Endodermal cell (in vitro differentiated cells): ENCODE results near the gene KCNIP4. TPM values are rescaled to one million over a fixed set of nuclear protein-coding genes. Genes with fewer than 3 reads are reported as not detected.

ENCODE experiments used
- DNase-seq: peaks from one replicate; pipeline ENCODE4 v3.0.0-alpha.2; 2017
- H3K27ac ChIP-seq: 2 replicates; pipeline ENCODE4 v1.5.1; 2013; ENCODE audit warnings: mild to moderate bottlenecking, low read depth, low read length, moderate library complexity
- H3K27me3 ChIP-seq: 2 replicates; pipeline ENCODE4 v1.6.1; 2013; ENCODE audit warnings: mild to moderate bottlenecking, low read length, moderate library complexity; ENCODE audit not compliant: insufficient read depth, control insufficient read depth, poor library complexity, severe bottlenecking
- H3K36me3 ChIP-seq: 2 replicates; pipeline ENCODE4 v1.7.0; 2013; ENCODE audit warnings: mild to moderate bottlenecking, low read length, moderate library complexity; ENCODE audit not compliant: control insufficient read depth, insufficient read depth
- H3K4me1 ChIP-seq: one replicate; pipeline ENCODE4 v1.7.0; 2013; ENCODE audit warnings: low read length; ENCODE audit not compliant: control insufficient read depth, insufficient read depth
- H3K4me3 ChIP-seq: 2 replicates; pipeline ENCODE4 v1.5.1; 2013; ENCODE audit warnings: mild to moderate bottlenecking, low read length, moderate library complexity
- H3K9ac ChIP-seq: 2 replicates; pipeline ENCODE4 v1.6.1; 2013; ENCODE audit warnings: mild to moderate bottlenecking, low read length, moderate library complexity; ENCODE audit not compliant: poor library complexity, severe bottlenecking; ENCODE audit errors: extremely low read depth
- H3K9me3 ChIP-seq: 2 replicates; pipeline ENCODE4 v1.6.1; 2013; ENCODE audit warnings: mild to moderate bottlenecking, low read length, moderate library complexity; ENCODE audit not compliant: control insufficient read depth
- H3K27ac Mint-ChIP-seq: 2 replicates; pipeline ENCODE4 v1.8.0; 2020; ENCODE audit warnings: mixed read lengths
- H3K27me3 Mint-ChIP-seq: 2 replicates; pipeline ENCODE4 v1.8.0; 2021; ENCODE audit warnings: mild to moderate bottlenecking, mixed read lengths; ENCODE audit not compliant: insufficient read depth
- H3K36me3 Mint-ChIP-seq: 2 replicates; pipeline ENCODE4 v1.8.0; 2020; ENCODE audit warnings: low read depth, mixed read lengths
- H3K4me1 Mint-ChIP-seq: 2 replicates; pipeline ENCODE4 v1.8.0; 2020; ENCODE audit warnings: mixed read lengths
- H3K4me3 Mint-ChIP-seq: 2 replicates; pipeline ENCODE4 v1.8.0; 2020; ENCODE audit warnings: mild to moderate bottlenecking, moderate library complexity, mixed read lengths
- H3K9me3 Mint-ChIP-seq: 2 replicates; pipeline ENCODE4 v1.8.0; 2020; ENCODE audit warnings: mild to moderate bottlenecking, mixed read lengths
- CTCF ChIP-seq: fragments of 200-600 bp; sonication (generic); conservative IDR thresholded peaks from 2 replicates; pipeline ENCODE4 v1.5.0; 2021; ENCODE audit warnings: antibody characterized with exemption, mild to moderate bottlenecking
- WGBS, 2 experiments: methylation state at CpG; one replicate each; pipeline versions ENCODE4 v1.1.5 to v1.1.7; 2013; ENCODE audit warnings: missing lambda C conversion rate in 2 of 2, mixed read lengths in 1 of 2; ENCODE audit not compliant: insufficient coverage in 1 of 2, insufficient read length in 1 of 2; 5-methylcytosine and 5-hydroxymethylcytosine counted together
- total RNA-seq, 2 donors: library from RNA; stranded (reverse); fragmentation: NEBNext Ultra II Directional in 1 of 2; extraction: Animal tissue kit (Norgen Biotek cat#: 25700) in 1 of 2; gene quantifications; 2 replicates in 1 of 2; 3 replicates in 1 of 2; pipeline ENCODE4 v1.2.1, GENCODE V29; 2021

KCNIP4 gene
- total RNA-seq, 2 donors from 2014 or later: not detected

GRCh38 chr4:21915761-21916160 is 32.8 kb downstream of the KCNIP4 start:
- Mint-ChIP-seq H3K4me3 (no peak overlapping the region), H3K36me3 (no peaks in the 10 kb centered on the region), H3K27ac (no peak overlapping the region), H3K4me1 (no peaks in the 10 kb centered on the region), H3K27me3 (no peaks in the 10 kb centered on the region), H3K9me3 (no peaks in the 10 kb centered on the region)
- DNase-seq: no peak
- 91 to 100% methylated on average over 2 to 3 of the region's 3 CpGs for whole genome bisulfite sequencing, 2 experiments
- Histone ChIP-seq H3K4me1 (no peaks in the 10 kb centered on the region), H3K9ac (no peak overlapping the region), H3K4me3 (no peak overlapping the region), H3K9me3 (no peaks in the 10 kb centered on the region), H3K27ac (no peak overlapping the region), H3K27me3 (no peaks in the 10 kb centered on the region), H3K36me3 (no peaks in the 10 kb centered on the region)
- no peak for TF ChIP-seq CTCF

GRCh38 chr4:21901831-21902230 is 46.7 kb downstream of the KCNIP4 start:
- no peak for DNase-seq
- Histone ChIP-seq H3K9ac (no peak overlapping the region), H3K27me3 (no peaks in the 10 kb centered on the region), H3K27ac (no peak overlapping the region), H3K4me1 (no peaks in the 10 kb centered on the region), H3K36me3 (no peaks in the 10 kb centered on the region), H3K4me3 (no peak overlapping the region), H3K9me3 (no peaks in the 10 kb centered on the region)
- Mint-ChIP-seq H3K27ac (no peak overlapping the region), H3K4me1 (no peaks in the 10 kb centered on the region), H3K9me3 (peaks cover 9% of the 10 kb centered on the region), H3K4me3 (no peak overlapping the region), H3K36me3 (no peaks in the 10 kb centered on the region), H3K27me3 (no peaks in the 10 kb centered on the region)
- no peak for TF ChIP-seq CTCF
- 100% methylated on average over 1 of the region's 1 CpG; no CpG with 5 or more reads in 1 of the 2 experiments for WGBS, 2 experiments

- no peak for DNase-seq
- Mint-ChIP-seq H3K36me3 (no peaks in the 10 kb centered on the region), H3K27ac (no peak overlapping the region), H3K4me1 (no peaks in the 10 kb centered on the region), H3K4me3 (no peak overlapping the region), H3K9me3 (peaks cover 9% of the 10 kb centered on the region), H3K27me3 (no peaks in the 10 kb centered on the region)
- H3K4me3 ChIP-seq: no peak overlapping the region
- no peaks in the 10 kb centered on the region for H3K9me3 ChIP-seq
- no peak overlapping the region for H3K9ac ChIP-seq
- WGBS, 2 experiments: 60 to 100% methylated on average over 1 of the region's 2 CpGs
- H3K36me3 ChIP-seq: no peaks in the 10 kb centered on the region
- no peak overlapping the region for H3K27ac ChIP-seq
- H3K27me3 ChIP-seq: no peaks in the 10 kb centered on the region
- TF ChIP-seq CTCF: no peak
- H3K4me1 ChIP-seq: no peaks in the 10 kb centered on the region
These were observed 47.3 kb downstream of the KCNIP4 start for GRCh38 chr4:21901281-21901680.
